Measurements from ENCODE around the gene LIPI.

DNA sequence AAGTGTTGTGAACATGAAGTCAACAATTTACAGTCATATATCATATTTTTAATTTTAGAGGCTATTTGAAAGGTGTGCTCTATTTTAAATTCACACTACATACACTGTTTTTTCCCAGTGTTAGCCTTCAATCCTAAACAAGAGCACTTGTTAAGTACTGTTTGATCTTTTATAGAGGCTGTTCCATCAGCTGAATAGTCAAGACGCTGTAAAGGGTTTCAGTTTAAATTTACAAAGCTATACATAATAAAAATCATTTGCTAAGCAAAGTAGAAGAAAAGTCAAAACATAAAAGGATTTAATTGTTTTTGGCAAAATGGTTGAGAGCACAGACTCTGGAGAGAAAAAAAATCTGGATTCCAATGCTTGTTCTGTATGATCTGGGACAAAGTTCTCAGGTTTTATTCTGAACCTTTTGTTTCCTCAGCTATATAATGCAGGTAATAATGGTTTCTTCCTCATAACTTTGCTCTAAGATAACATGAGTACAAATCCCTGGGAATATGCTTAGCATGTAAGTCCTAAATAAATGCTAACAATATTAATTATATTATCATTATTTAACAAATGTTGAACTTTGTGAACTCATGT is 49.5 kb upstream of the LIPI start:
- TF ChIP-seq, protein P1, sequence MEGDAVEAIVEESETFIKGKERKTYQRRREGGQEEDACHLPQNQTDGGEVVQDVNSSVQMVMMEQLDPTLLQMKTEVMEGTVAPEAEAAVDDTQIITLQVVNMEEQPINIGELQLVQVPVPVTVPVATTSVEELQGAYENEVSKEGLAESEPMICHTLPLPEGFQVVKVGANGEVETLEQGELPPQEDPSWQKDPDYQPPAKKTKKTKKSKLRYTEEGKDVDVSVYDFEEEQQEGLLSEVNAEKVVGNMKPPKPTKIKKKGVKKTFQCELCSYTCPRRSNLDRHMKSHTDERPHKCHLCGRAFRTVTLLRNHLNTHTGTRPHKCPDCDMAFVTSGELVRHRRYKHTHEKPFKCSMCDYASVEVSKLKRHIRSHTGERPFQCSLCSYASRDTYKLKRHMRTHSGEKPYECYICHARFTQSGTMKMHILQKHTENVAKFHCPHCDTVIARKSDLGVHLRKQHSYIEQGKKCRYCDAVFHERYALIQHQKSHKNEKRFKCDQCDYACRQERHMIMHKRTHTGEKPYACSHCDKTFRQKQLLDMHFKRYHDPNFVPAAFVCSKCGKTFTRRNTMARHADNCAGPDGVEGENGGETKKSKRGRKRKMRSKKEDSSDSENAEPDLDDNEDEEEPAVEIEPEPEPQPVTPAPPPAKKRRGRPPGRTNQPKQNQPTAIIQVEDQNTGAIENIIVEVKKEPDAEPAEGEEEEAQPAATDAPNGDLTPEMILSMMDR (IDR thresholded peaks at IDR 0.05) = no peak
- TF ChIP-seq POLR2A (IDR thresholded peaks at IDR 0.05) (no peak), POLR2AphosphoS5 (IDR thresholded peaks at IDR 0.05; ENCODE audit: insufficient read depth in 1 of 2, low read depth in 1 of 2) (no peak)

Measured in vagina (tissue), 2 donors.